SK-N-SH treated with all-trans-retinoic acid at 6 μM for 48 hours (cell line): ENCODE measurements around the gene PTPRN2.

Experiments
- ATAC-seq: fragments of 200-7000 bp; cut with Tn5 transposase; 3 replicates; pipeline ENCODE4 v1.9.1; 2020; ENCODE audit warnings: mild to moderate bottlenecking, moderate library complexity
- ARNTL ChIP-seq: fragments of 450-650 bp; formaldehyde crosslinking; IDR thresholded peaks from 2 replicates; pipeline ENCODE4 v1.5.0; 2020; ENCODE audit warnings: low read depth, mild to moderate bottlenecking, moderate library complexity, borderline replicate concordance
- BACH2 ChIP-seq: fragments of 250-450 bp; sonication (Bioruptor Pico); IDR thresholded peaks from 2 replicates; pipeline ENCODE4 v1.9.0; 2021; ENCODE audit warnings: mild to moderate bottlenecking, borderline replicate concordance
- CREB5 ChIP-seq: fragments of 250-450 bp; sonication (Bioruptor Pico); IDR thresholded peaks from 2 replicates; pipeline ENCODE4 v1.5.1; 2020; ENCODE audit warnings: low read depth, mild to moderate bottlenecking, moderate library complexity
- CSRNP3 ChIP-seq: fragments of 250-450 bp; sonication (Bioruptor Pico); IDR thresholded peaks from 2 replicates; pipeline ENCODE4 v1.5.1; 2021; ENCODE audit warnings: mild to moderate bottlenecking, moderate library complexity
- ESRRG ChIP-seq: fragments of 250-450 bp; sonication (Bioruptor Pico); IDR thresholded peaks from 2 replicates; pipeline ENCODE4 v1.6.1; 2021; ENCODE audit warnings: mild to moderate bottlenecking
- GLIS3 ChIP-seq: fragments of 250-450 bp; sonication (Bioruptor Pico); IDR thresholded peaks from 2 replicates; pipeline ENCODE4 v1.5.0; 2020; ENCODE audit warnings: mild to moderate bottlenecking, moderate library complexity
- ISL1 ChIP-seq: fragments of 250-450 bp; sonication (Bioruptor Pico); IDR thresholded peaks from 2 replicates; pipeline ENCODE4 v2.1.2; 2022; ENCODE audit warnings: mild to moderate bottlenecking, moderate library complexity
- PATZ1 ChIP-seq: fragments of 250-450 bp; sonication (Bioruptor Pico); IDR thresholded peaks from 2 replicates; pipeline ENCODE4 v1.8.0; 2020; ENCODE audit warnings: mild to moderate bottlenecking, moderate library complexity, borderline replicate concordance
- POU6F1 ChIP-seq: fragments of 250-450 bp; sonication (Bioruptor Pico); IDR thresholded peaks from 2 replicates; pipeline ENCODE4 v1.8.0; 2021; ENCODE audit warnings: low read depth, mild to moderate bottlenecking, moderate library complexity, borderline replicate concordance
- PPARA ChIP-seq: fragments of 250-450 bp; sonication (Bioruptor Pico); IDR thresholded peaks from 2 replicates; pipeline ENCODE4 v1.5.0; 2020; ENCODE audit warnings: mild to moderate bottlenecking, borderline replicate concordance
- RARB ChIP-seq: fragments of 250-450 bp; sonication (Bioruptor Pico); IDR thresholded peaks from 2 replicates; pipeline ENCODE4 v1.8.0; 2021; ENCODE audit warnings: mild to moderate bottlenecking, moderate library complexity
- SNAI2 ChIP-seq: fragments of 250-450 bp; sonication (Bioruptor Pico); IDR thresholded peaks from 2 replicates; pipeline ENCODE4 v1.5.0; 2020; ENCODE audit warnings: mild to moderate bottlenecking, moderate library complexity
- TCF4 ChIP-seq: fragments of 250-450 bp; sonication (Bioruptor Pico); IDR thresholded peaks from 2 replicates; pipeline ENCODE4 v1.8.0; 2021; ENCODE audit warnings: mild to moderate bottlenecking, moderate library complexity, borderline replicate concordance
- TOX ChIP-seq: fragments of 250-450 bp; sonication (Bioruptor Pico); IDR thresholded peaks from 2 replicates; pipeline ENCODE4 v1.8.0; 2021; ENCODE audit warnings: mild to moderate bottlenecking, moderate library complexity, borderline replicate concordance
- TSHZ2 ChIP-seq: fragments of 250-450 bp; sonication (Bioruptor Pico); IDR thresholded peaks from 2 replicates; pipeline ENCODE4 v1.5.0; 2020; ENCODE audit warnings: mild to moderate bottlenecking, moderate library complexity
- ZFP3 ChIP-seq: fragments of 250-450 bp; sonication (Bioruptor Pico); IDR thresholded peaks from 2 replicates; pipeline ENCODE4 v1.5.0; 2020; ENCODE audit warnings: mild to moderate bottlenecking, moderate library complexity
- ZFP30 ChIP-seq: fragments of 450-650 bp; formaldehyde crosslinking; IDR thresholded peaks from 2 replicates; pipeline ENCODE4 v1.5.0; 2022; ENCODE audit warnings: mild to moderate bottlenecking, moderate library complexity
- ZNF565 ChIP-seq: fragments of 450-650 bp; formaldehyde crosslinking; conservative IDR thresholded peaks from 2 replicates; pipeline ENCODE4 v1.5.0; 2020; ENCODE audit warnings: low read depth, mild to moderate bottlenecking, moderate library complexity
- ZNF70 ChIP-seq: fragments of 450-650 bp; formaldehyde crosslinking; IDR thresholded peaks from 2 replicates; pipeline ENCODE4 v1.5.0; 2020; ENCODE audit warnings: mild to moderate bottlenecking, moderate library complexity

The PTPRN2 gene

GRCh38 chr7:158550394-158550700 lies 37.3 kb downstream of the PTPRN2 start:
- ATAC-seq = no peak
- TF ChIP-seq BACH2 (CRISPR knock-in tag) (no peak), POU6F1 (no peak), TOX (CRISPR knock-in tag) (no peak), RARB (CRISPR knock-in tag) (no peak), TSHZ2 (CRISPR knock-in tag) (no peak), ISL1 (CRISPR knock-in tag) (no peak)
- TF ChIP-seq, all 23 proteins: peak for 0

GRCh38 chr7:158549616-158550393 lies 37.8 kb downstream of the PTPRN2 start:
- TF ChIP-seq ARNTL (CRISPR knock-in tag) (no peak), TCF4 (CRISPR knock-in tag) (no peak), ESRRG (CRISPR knock-in tag) (no peak), TSHZ2 (CRISPR knock-in tag) (no peak), ZFP3 (CRISPR knock-in tag) (no peak), SNAI2 (no peak), RARB (CRISPR knock-in tag) (no peak), ZNF565 (no peak), POU6F1 (no peak)
- ATAC-seq = no peak

- ATAC-seq = no peak
- TF ChIP-seq SNAI2 (no peak), ARNTL (CRISPR knock-in tag) (no peak), PATZ1 (CRISPR knock-in tag) (no peak), TSHZ2 (CRISPR knock-in tag) (no peak), ZFP30 (CRISPR knock-in tag) (no peak), TCF4 (CRISPR knock-in tag) (no peak), CREB5 (no peak), RARB (CRISPR knock-in tag) (no peak), GLIS3 (CRISPR knock-in tag) (no peak), ZNF565 (no peak), ZNF70 (no peak), CSRNP3 (CRISPR knock-in tag) (no peak), PPARA (no peak), BACH2 (CRISPR knock-in tag) (no peak), ISL1 (CRISPR knock-in tag) (no peak)
Measured at GRCh38 chr7:158549176-158549615, 38.4 kb downstream of the PTPRN2 start.
